Pancreas (tissue), 10 donors: ENCODE measurements around the gene DGKQ. TPM values are rescaled to one million over a fixed set of nuclear protein-coding genes. Genes with fewer than 3 reads are reported as not detected.
"Not testable (repeated sequence)": the region's sequence is repeated elsewhere in the genome, so short reads cannot be mapped to it uniquely, and the experiment has no call there.

Experiments used
- ATAC-seq, 4 donors: fragments of 200-7000 bp; cut with Tn5 transposase; one replicate each; pipeline versions ENCODE4 v1.8.0 to v1.9.1; 2020; ENCODE audit warnings: mild to moderate bottlenecking in 4 of 4, moderate library complexity in 4 of 4
- DNase-seq, 6 donors: peaks; one replicate each; pipeline ENCODE4 v3.0.0-alpha.2; 2020
- FAIRE-seq: peaks from 2 replicates; lab custom pipeline; 2012; peaks lifted over from hg19 to GRCh38; lab: Jason Lieb, UNC
- H3K27ac ChIP-seq, 4 donors: fragments of 200-600 bp; sonication (generic); 1 replicate in 3 of 4; 2 replicates in 1 of 4; pipeline versions ENCODE4 v1.5.0 to v1.8.0; 2020
- H3K27me3 ChIP-seq, 4 donors: fragments of 200-600 bp; one replicate each; pipeline ENCODE4 v1.8.0; 2021
- H3K36me3 ChIP-seq, 3 donors: fragments of 200-600 bp; sonication (generic) in 1 of 3; one replicate each; pipeline versions ENCODE4 v1.5.0 to v1.8.0; 2020 to 2021
- H3K4me1 ChIP-seq, 3 donors: fragments of 200-600 bp; one replicate each; pipeline ENCODE4 v1.8.0; 2021
- H3K4me3 ChIP-seq, 4 donors: fragments of 200-600 bp; sonication (generic) in 2 of 4; one replicate each; pipeline versions ENCODE4 v1.5.0 to v1.8.0; 2020 to 2021
- H3K9me3 ChIP-seq, 4 donors: fragments of 200-600 bp; one replicate each; pipeline ENCODE4 v1.8.0; 2021
- WGBS, 2 donors: extraction: QIAGEN DNeasy Blood & Tissue Kit; methylation state at CpG; one replicate each; pipeline ENCODE4 v1.1.7; 2013; 5-methylcytosine and 5-hydroxymethylcytosine counted together
- intact Hi-C, 3 donors: fragments of 100-400 bp; cut with DNase I; formaldehyde crosslinking; loops; one replicate each; pipeline versions ENCODE4 v1.11.1 to v1.14.2; 2022
- polyA plus RNA-seq, 2 donors: library from polyadenylated mRNA; stranded (reverse); fragments of 200-250 nt; gene quantifications; one replicate each; pipeline ENCODE4 v1.2.3, GENCODE V29; 2013
- total RNA-seq, 6 donors: library from RNA; stranded (reverse); fragmentation: NEBNext Ultra II Directional in 4 of 6; extraction: Animal tissue kit (Norgen Biotek cat#: 25700) in 4 of 6; gene quantifications; one replicate each; pipeline versions ENCODE4 v1.2.1 to v1.2.4, GENCODE V29; 2021 to 2023
- TF ChIP-seq, protein P1 (sequence below), 4 donors: fragments of 200-600 bp; sonication (generic) in 3 of 4; IDR thresholded peaks; one replicate each; pipeline versions ENCODE4 v1.5.0 to v1.8.0; 2021; ENCODE audit warnings: antibody characterized with exemption in 4 of 4
- donor health status: healthy with polysubstance abuse.
- donor health status: DM: no; HTN: no; CAD: no; lungs with moderate emphysema.
- donor health status: DM: no; HTN: no; CAD: no.
- donor health status: control.
- donor health status: control.
- donor health status: Bipolar disorder and iron deficiency.
- donor health status: DM: yes; HTN: yes; CAD: no.
- donor health status: DM: no; HTN: no; CAD: no.
- donor health status: DM: no; HTN: no; CAD: no.
- donor health status: DM: yes; HTN: yes; CAD: no.

DGKQ gene
- total and polyA plus RNA-seq, 8 donors = 5.7 to 11.7 (median 9.0) TPM

DNA sequence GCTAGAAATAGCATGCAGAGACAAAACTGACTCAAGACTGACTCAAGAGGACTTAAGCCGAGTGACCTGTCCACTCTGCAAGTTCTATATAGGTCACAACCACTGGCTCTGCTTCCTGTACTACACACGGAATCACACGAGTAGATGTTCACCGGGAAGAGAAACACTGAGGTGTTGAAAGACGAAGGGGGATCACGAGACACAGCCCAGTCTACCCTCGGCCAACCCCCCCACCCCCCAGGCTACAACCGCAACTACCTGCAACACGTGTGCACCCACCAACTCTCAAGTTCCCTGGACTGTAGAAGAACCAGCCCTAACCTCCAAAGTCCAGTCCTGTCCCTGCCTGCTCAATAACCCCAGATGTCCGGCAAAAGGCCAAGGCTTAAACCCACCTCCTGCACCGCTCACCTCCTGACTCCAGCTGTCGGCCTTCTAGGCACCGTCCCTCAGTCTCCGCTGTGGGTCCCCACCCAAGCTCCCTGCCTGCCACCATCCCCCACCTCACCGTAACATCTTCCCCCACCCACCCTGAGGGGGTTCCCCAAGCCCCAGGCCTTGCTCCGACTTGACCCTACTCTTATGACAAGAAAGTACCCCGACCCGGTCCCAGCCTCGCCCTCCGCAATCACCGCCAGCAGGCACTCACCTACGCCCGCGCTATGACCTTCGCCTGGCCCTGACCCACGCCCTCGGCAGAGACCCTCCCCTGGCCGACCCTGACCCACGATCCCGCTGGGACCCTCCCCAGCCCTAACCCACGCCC lies 42.0 kb downstream of the DGKQ start:
- ATAC-seq = peak; percentile 5 to 17 (median 12)
- WGBS, 2 donors = 1% methylated on average over 31 of the region's 31 CpGs
- intact Hi-C loops = no loop called here
- TF ChIP-seq, protein P1, sequence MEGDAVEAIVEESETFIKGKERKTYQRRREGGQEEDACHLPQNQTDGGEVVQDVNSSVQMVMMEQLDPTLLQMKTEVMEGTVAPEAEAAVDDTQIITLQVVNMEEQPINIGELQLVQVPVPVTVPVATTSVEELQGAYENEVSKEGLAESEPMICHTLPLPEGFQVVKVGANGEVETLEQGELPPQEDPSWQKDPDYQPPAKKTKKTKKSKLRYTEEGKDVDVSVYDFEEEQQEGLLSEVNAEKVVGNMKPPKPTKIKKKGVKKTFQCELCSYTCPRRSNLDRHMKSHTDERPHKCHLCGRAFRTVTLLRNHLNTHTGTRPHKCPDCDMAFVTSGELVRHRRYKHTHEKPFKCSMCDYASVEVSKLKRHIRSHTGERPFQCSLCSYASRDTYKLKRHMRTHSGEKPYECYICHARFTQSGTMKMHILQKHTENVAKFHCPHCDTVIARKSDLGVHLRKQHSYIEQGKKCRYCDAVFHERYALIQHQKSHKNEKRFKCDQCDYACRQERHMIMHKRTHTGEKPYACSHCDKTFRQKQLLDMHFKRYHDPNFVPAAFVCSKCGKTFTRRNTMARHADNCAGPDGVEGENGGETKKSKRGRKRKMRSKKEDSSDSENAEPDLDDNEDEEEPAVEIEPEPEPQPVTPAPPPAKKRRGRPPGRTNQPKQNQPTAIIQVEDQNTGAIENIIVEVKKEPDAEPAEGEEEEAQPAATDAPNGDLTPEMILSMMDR (IDR thresholded peaks at IDR 0.05) = no peak
- Histone ChIP-seq H3K36me3 (no peaks in the 10 kb centered on the region), H3K9me3 (no peaks in the 10 kb centered on the region), H3K4me3 (peak overlapping the region; percentile 90 to 100 (median 97)), H3K27me3 (no peaks in the 10 kb centered on the region), H3K27ac (peak overlapping the region; percentile 78 to 92 (median 86)), H3K4me1 (peaks cover 9 to 24% (median 17%) of the 10 kb centered on the region in 3 donors)
- no peak for FAIRE-seq
- peak in 4 of 6 donors; percentile 37 to 54 (median 42) for DNase-seq

DNA sequence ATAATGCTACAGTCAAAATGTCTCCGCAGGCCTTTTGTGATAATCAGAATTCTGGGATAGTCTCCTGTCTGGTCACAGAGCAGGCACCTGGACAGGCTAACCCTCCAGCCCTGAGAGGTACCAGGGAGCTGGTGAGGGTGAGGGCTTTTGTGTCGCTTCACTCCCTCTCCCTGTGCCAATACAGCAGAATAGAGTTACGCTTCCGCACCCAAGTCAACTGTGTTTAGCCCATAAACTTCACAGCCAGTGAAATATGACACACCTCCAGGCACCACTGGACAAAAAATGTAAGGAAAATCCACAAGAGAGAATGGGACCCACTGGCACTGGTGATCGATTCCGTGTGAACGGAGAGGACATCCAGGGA lies 42.6 kb downstream of the DGKQ start:
- DNase-seq (peak in 1 of 6 donors; percentile 22), ATAC-seq (no peak), FAIRE-seq (no peak)
- Histone ChIP-seq H3K4me1 (peaks cover 9 to 24% (median 17%) of the 10 kb centered on the region in 3 donors), H3K36me3 (no peaks in the 10 kb centered on the region), H3K27ac (peak overlapping the region in 2 of 4 donors; percentile 54 to 78), H3K27me3 (no peaks in the 10 kb centered on the region), H3K9me3 (no peaks in the 10 kb centered on the region), H3K4me3 (peak overlapping the region in 2 of 4 donors; percentile 99 to 100)
- TF ChIP-seq, protein P1 (IDR thresholded peaks at IDR 0.05) = no peak
- intact Hi-C loops = no loop called here
- WGBS, 2 donors = 26 to 35% methylated on average over 7 of the region's 7 CpGs

DNA sequence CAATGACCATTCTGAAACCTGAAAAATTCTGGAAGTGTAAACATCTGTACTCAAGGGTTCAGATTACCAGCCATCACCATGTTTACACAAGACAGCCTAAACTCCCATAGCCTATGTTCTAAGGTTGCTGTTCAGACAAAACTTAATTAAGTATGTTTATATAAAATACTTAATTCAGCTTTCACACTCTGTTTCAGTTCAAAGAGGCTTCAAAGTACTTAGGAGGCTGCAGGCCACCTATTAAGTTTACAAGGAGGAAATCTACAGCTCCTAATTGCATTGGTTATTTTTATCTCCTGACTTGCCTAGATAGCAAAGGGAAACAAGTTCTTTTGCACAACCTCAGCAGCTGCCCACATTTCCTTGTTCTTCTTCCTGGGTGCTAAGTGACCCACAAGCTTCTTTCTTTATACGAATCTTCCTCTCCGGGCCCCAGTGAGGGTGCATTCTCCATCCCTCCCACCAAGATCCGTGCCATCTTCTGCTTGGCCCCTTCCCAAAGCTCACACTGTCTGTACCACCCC lies 43.3 kb downstream of the DGKQ start:
- Histone ChIP-seq H3K9me3 (no peaks in the 10 kb centered on the region), H3K4me1 (peaks cover 9 to 24% (median 17%) of the 10 kb centered on the region in 3 donors), H3K27me3 (no peaks in the 10 kb centered on the region), H3K27ac (peak overlapping the region in 3 of 4 donors; percentile 21 to 54 (median 28)), H3K36me3 (no peaks in the 10 kb centered on the region), H3K4me3 (peak overlapping the region in 2 of 4 donors; percentile 4 to 99)
- DNase-seq = peak in 1 of 6 donors; percentile 29
- intact Hi-C loops = no loop called here
- 18 to 28% methylated on average over 3 of the region's 3 CpGs for WGBS, 2 donors
- no peak for FAIRE-seq
- TF ChIP-seq, protein P1 (IDR thresholded peaks at IDR 0.05) = no peak
- peak in 2 of 4 donors; percentile 7 to 14 for ATAC-seq

DNA sequence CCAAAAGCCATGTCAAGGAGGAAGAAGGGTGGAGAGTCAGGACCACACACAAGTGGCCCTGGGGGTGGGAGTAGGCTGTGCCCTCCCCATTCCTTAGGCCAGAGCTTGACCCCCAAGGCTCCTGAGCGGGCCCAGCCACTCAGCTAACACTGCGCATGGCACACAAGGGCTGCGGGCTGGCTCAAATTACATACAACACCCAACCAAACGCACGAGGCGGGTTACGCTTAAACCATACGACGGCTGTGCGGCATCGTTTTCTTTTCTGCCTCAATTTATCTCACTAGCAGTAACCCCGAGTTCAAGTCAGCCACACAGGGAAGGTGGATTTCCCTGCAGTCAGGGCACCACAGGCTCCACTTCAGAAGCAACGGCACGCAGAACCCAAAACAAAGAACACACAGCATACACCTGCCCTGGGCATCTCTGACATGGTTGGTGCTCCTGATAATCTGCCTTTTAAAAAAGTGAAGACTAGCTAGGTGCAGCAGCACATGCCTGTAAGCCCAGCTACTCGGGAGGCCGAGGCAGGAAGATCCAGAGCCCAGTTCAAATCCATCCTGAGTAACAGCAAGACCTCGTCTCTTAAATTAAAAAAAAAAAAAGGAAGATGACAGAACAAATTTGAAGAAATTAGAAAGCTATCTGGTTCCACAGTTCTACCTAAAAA lies 44.1 kb downstream of the DGKQ start:
- Histone ChIP-seq H3K9me3 (no peaks in the 10 kb centered on the region), H3K4me3 (no peak overlapping the region), H3K27ac (peak overlapping the region in 2 of 4 donors; percentile 21 to 54), H3K4me1 (peaks cover 9 to 24% (median 17%) of the 10 kb centered on the region in 3 donors), H3K27me3 (no peaks in the 10 kb centered on the region), H3K36me3 (no peaks in the 10 kb centered on the region)
- intact Hi-C loops = no loop called here
- no peak for ATAC-seq
- DNase-seq = peak in 1 of 6 donors; percentile 46
- no peak for FAIRE-seq
- WGBS, 2 donors = 79 to 83% methylated on average over 17 of the region's 17 CpGs
- TF ChIP-seq, protein P1 (IDR thresholded peaks at IDR 0.05) = no peak

DNA sequence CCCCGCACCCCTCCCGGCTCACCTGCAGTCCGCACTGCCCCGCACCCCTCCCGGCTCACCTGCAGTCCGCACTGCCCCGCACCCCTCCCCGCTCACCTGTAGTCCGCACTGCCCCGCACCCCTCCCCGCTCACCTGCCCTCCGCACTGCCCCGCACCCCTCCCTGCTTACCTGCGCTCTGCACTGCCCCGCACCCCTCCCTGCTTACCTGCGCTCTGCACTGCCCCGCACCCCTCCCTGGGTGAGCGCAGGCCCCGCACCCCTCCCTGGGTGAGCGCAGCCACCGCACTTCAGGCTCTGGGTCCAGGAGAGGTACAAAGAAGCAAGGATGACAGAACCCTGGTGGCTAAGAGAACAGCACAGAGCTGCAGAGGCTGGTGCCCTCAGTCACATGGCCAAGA lies 45.8 kb downstream of the DGKQ start:
- H3K9me3 ChIP-seq = not testable (repeated sequence)

More for the DNA sequence above, 45.8 kb downstream of the DGKQ start:
- ATAC-seq, H3K27me3 ChIP-seq, H3K4me3 ChIP-seq, H3K27ac ChIP-seq, FAIRE-seq, intact Hi-C loops, H3K36me3 ChIP-seq: not testable (repeated sequence)
- 74 to 83% methylated on average over 16 to 21 of the region's 21 CpGs for WGBS, 2 donors
- peak in 1 of 6 donors; percentile 43 for DNase-seq
- peaks cover 9 to 18% (median 17%) of the 10 kb centered on the region in 3 donors for H3K4me1 ChIP-seq
